Right ventricle myocardium superior (tissue), 1 donor: ENCODE measurements around the gene THSD4. TPM values are rescaled to one million over a fixed set of nuclear protein-coding genes. Genes with fewer than 3 reads are reported as not detected.

Experiments
- ATAC-seq: fragments of 200-7000 bp; cut with Tn5 transposase; one replicate; pipeline ENCODE4 v1.9.1; 2020; ENCODE audit warnings: mild to moderate bottlenecking; ENCODE audit not compliant: poor library complexity
- DNase-seq: peaks from one replicate; pipeline ENCODE4 v3.0.0-alpha.2; 2020
- intact Hi-C: fragments of 100-400 bp; cut with DNase I; formaldehyde crosslinking; loops from one replicate; pipeline ENCODE4 v1.11.2; 2022
- total RNA-seq: library from RNA; stranded (reverse); fragmentation: NEBNext Ultra II Directional; extraction: Animal tissue kit (Norgen Biotek cat#: 25700); gene quantifications from one replicate; pipeline ENCODE4 v1.2.1, GENCODE V29; 2021
- donor health status: DM: no; HTN: yes; CAD: no; lungs with severe emphysema.

The THSD4 gene
- total RNA-seq, 1 donor from 2014 or later, result 75.6 TPM

- intact Hi-C loops, result no loop called here
- no peak for ATAC-seq
- DNase-seq, result no peak
These were observed 662.1 kb downstream of the THSD4 start for GRCh38 chr15:71777216-71777943.

- intact Hi-C loops, result no loop called here
- no peak for DNase-seq
- no peak for ATAC-seq
These were observed 664.0 kb downstream of the THSD4 start for GRCh38 chr15:71779073-71779797.

GRCh38 chr15:71780115-71780976 lies 665.1 kb downstream of the THSD4 start:
- intact Hi-C loops, result no loop called here
- ATAC-seq (peak; percentile 42), DNase-seq (no peak)

- intact Hi-C loops, result no loop called here
- ATAC-seq (no peak), DNase-seq (no peak)
These were observed 666.1 kb downstream of the THSD4 start for GRCh38 chr15:71781179-71781964.

- intact Hi-C loops, result no loop called here
- DNase-seq, result no peak
- no peak for ATAC-seq
These were observed 666.6 kb downstream of the THSD4 start for GRCh38 chr15:71781965-71782265.

- DNase-seq, result no peak
- no peak for ATAC-seq
- intact Hi-C loops, result no loop called here
These were observed 667.3 kb downstream of the THSD4 start for GRCh38 chr15:71782422-71783165.

- ATAC-seq (no peak), DNase-seq (no peak)
- intact Hi-C loops, result no loop called here
These were observed 669.4 kb downstream of the THSD4 start for GRCh38 chr15:71784719-71785118.

- intact Hi-C loops, result no loop called here
- DNase-seq (no peak), ATAC-seq (no peak)
These were observed 670.7 kb downstream of the THSD4 start for GRCh38 chr15:71785996-71786395.

- intact Hi-C loops, result no loop called here
- ATAC-seq (no peak), DNase-seq (no peak)
These were observed 671.4 kb downstream of the THSD4 start for GRCh38 chr15:71786673-71787072.

GRCh38 chr15:71788646-71789579 lies 673.6 kb downstream of the THSD4 start:
- ATAC-seq (no peak), DNase-seq (no peak)
- intact Hi-C loops, result no loop called here

GRCh38 chr15:71789616-71790015 lies 674.3 kb downstream of the THSD4 start:
- DNase-seq (no peak), ATAC-seq (no peak)
- intact Hi-C loops, result no loop called here

- intact Hi-C loops, result no loop called here
- DNase-seq, result no peak
- ATAC-seq, result no peak
These were observed 674.8 kb downstream of the THSD4 start for GRCh38 chr15:71790081-71790480.

GRCh38 chr15:71791975-71792374 lies 676.7 kb downstream of the THSD4 start:
- intact Hi-C loops, result no loop called here
- no peak for ATAC-seq
- no peak for DNase-seq

GRCh38 chr15:71792521-71792920 lies 677.2 kb downstream of the THSD4 start:
- intact Hi-C loops, result no loop called here
- ATAC-seq, result no peak
- no peak for DNase-seq

- ATAC-seq (no peak), DNase-seq (no peak)
- intact Hi-C loops, result no loop called here
These were observed 683.4 kb downstream of the THSD4 start for GRCh38 chr15:71798641-71799040.

- ATAC-seq (no peak), DNase-seq (no peak)
- intact Hi-C loops, result loop anchor here (5.0 kb wide), 2 partner anchors 58 to 348 kb away; no protein-coding TSS in a partner anchor
These were observed 684.9 kb downstream of the THSD4 start for GRCh38 chr15:71800190-71800589.
